WERI-Rb-1 (cell line): ENCODE measurements around the gene B4GALT3.

Source experiments
- DNase-seq: peaks from one replicate; pipeline ENCODE4 v3.0.0-alpha.2; 2020
- H3K27ac ChIP-seq: fragments of 250-450 bp; sonication (Bioruptor Pico); 2 replicates; pipeline ENCODE4 v1.5.1; 2020; ENCODE audit warnings: mild to moderate bottlenecking, moderate library complexity
- H3K27me3 ChIP-seq: fragments of 250-450 bp; sonication (Bioruptor Pico); 2 replicates; pipeline ENCODE4 v1.5.1; 2021; ENCODE audit warnings: mild to moderate bottlenecking, low read depth, moderate library complexity; ENCODE audit not compliant: insufficient read depth, severe bottlenecking
- H3K36me3 ChIP-seq: fragments of 250-450 bp; sonication (Bioruptor Pico); 2 replicates; pipeline ENCODE4 v1.5.1; 2020; ENCODE audit warnings: mild to moderate bottlenecking, moderate library complexity
- H3K4me3 ChIP-seq: 2 replicates; pipeline ENCODE4 v1.5.1; 2011; ENCODE audit warnings: low read depth, mild to moderate bottlenecking, control low read depth, low read length
- H3K9me3 ChIP-seq: fragments of 250-450 bp; sonication (Bioruptor Pico); 2 replicates; pipeline ENCODE4 v1.5.1; 2021; ENCODE audit warnings: mild to moderate bottlenecking, moderate library complexity; ENCODE audit not compliant: severe bottlenecking
- TF ChIP-seq, protein P1 (sequence below): IDR thresholded peaks from 2 replicates; pipeline ENCODE4 v1.5.1; 2011; ENCODE audit warnings: low read depth, mild to moderate bottlenecking, control low read depth, inconsistent platforms, low read length

Gene B4GALT3

DNA sequence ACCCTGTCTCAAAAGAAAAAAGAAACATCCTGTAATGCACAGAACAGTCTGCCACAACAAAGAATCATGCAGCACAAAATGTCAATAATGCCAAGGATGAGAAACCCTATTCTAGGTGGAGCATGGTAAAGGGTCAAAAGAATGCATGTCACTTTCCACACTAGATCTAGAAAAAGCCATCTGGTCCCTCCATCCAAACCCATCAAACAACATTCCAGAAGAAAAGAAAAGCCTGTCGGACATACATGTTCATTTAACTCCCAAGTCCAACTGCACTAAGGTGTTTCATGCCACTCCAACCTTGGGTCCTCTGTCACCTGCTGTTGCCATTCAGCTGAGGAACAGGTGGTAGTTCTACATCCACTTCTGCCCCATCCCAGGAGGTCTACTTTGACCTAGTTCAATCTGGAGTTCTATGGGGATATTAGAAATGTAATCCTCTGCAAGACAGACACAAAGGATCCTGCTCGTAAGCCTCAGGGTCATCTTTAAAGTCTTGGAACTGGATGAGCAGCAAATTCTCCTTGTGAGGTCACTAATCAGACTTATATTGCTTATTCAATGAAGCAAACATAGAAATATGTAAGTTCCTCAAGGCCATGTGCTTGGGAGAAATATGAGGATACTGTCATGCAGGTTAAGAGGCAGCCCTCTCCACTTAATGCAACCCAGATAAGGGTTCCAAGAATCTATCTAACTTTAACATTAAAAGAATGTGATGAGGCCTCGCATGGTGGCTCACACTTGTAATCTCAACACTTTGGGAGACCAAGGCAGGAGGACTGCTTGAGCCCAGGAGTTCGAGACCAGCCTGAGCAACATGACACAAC, 48.5 kb downstream of the B4GALT3 start:
- H3K36me3 ChIP-seq: peaks cover 67% of the 10 kb centered on the region
- DNase-seq: no peak
- no peak overlapping the region for H3K27ac ChIP-seq
- H3K9me3 ChIP-seq: no peaks in the 10 kb centered on the region
- H3K4me3 ChIP-seq: no peak overlapping the region
- no peaks in the 10 kb centered on the region for H3K27me3 ChIP-seq
- TF ChIP-seq, protein P1, sequence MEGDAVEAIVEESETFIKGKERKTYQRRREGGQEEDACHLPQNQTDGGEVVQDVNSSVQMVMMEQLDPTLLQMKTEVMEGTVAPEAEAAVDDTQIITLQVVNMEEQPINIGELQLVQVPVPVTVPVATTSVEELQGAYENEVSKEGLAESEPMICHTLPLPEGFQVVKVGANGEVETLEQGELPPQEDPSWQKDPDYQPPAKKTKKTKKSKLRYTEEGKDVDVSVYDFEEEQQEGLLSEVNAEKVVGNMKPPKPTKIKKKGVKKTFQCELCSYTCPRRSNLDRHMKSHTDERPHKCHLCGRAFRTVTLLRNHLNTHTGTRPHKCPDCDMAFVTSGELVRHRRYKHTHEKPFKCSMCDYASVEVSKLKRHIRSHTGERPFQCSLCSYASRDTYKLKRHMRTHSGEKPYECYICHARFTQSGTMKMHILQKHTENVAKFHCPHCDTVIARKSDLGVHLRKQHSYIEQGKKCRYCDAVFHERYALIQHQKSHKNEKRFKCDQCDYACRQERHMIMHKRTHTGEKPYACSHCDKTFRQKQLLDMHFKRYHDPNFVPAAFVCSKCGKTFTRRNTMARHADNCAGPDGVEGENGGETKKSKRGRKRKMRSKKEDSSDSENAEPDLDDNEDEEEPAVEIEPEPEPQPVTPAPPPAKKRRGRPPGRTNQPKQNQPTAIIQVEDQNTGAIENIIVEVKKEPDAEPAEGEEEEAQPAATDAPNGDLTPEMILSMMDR: no peak

DNA sequence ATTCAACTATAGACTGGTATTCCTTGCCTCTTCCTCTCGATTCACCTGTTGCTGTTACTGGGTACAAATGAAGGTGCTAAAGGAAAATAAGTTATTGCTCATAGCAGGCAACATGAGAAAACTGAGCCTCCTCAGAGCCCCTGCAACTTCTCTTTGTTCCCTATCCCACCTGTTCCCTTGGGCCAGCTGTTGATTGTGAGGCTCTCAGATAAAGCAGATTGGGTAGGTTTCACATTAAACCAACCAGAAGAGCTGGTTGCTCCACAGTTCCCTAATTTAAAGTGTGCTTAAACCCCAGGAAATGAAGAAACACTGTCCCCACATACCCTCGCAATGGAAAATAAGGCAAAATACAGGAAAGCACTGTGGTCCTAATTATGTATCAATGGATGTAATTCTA, 49.7 kb downstream of the B4GALT3 start:
- Histone ChIP-seq H3K27ac (no peak overlapping the region), H3K27me3 (no peaks in the 10 kb centered on the region), H3K9me3 (no peaks in the 10 kb centered on the region), H3K4me3 (no peak overlapping the region), H3K36me3 (peaks cover 78% of the 10 kb centered on the region)
- TF ChIP-seq, protein P1: no peak
- no peak for DNase-seq

DNA sequence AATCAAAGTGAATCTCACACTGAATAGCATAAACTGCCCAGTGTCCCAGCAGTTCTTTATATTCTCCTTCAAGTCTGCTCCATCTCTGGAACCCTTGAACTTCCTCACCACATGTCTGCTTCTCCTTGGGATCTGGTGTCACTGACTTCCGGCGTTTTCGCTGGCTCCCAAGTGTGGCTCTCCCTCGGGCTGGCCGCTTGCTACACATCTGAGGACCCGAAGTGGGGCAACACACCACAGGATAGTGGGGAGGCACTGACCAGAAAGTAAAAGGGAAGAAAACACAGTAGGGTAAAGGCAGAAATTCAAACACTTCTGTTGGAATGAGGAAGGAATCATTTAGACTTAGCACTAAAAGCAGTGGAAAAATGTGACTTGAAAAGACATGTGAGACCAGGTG, 54.3 kb downstream of the B4GALT3 start:
- Histone ChIP-seq H3K36me3 (peaks cover 90% of the 10 kb centered on the region), H3K9me3 (no peaks in the 10 kb centered on the region), H3K27ac (no peak overlapping the region), H3K4me3 (no peak overlapping the region), H3K27me3 (no peaks in the 10 kb centered on the region)
- DNase-seq: no peak
- TF ChIP-seq, protein P1: no peak

DNA sequence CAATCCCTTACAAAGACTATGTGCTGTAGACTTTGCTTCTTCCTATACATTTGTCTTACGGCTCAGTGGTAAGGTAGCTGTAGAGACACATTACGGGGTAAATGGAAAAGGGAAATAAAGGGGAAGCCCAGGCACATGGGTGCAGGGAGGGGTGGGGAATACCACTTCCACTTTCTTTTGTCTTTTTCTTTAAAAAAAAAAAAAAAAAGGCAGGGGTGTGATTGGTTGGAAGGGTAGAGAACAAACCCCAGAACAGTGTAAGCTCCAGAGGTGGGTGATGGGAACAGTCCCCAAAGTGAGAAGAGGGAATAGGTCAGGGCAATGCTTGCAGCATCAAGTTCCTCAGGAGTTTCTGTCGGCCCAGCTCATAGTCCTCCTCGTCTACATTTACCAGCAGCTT, 55.5 kb downstream of the B4GALT3 start:
- Histone ChIP-seq H3K27ac (no peak overlapping the region), H3K36me3 (peaks cover 83% of the 10 kb centered on the region), H3K9me3 (no peaks in the 10 kb centered on the region), H3K27me3 (no peaks in the 10 kb centered on the region), H3K4me3 (no peak overlapping the region)
- DNase-seq: no peak
- TF ChIP-seq, protein P1: no peak
